SK-N-SH treated with all-trans-retinoic acid at 6 μM for 48 hours (cell line): ENCODE results near the gene GGA2.
A peak's percentile ranks its signal among the peaks of the same experiment; 100 is the strongest.

Source experiments
- ATAC-seq: fragments of 200-7000 bp; cut with Tn5 transposase; 3 replicates; pipeline ENCODE4 v1.9.1; 2020; ENCODE audit warnings: mild to moderate bottlenecking, moderate library complexity
- ARNTL ChIP-seq: fragments of 450-650 bp; formaldehyde crosslinking; IDR thresholded peaks from 2 replicates; pipeline ENCODE4 v1.5.0; 2020; ENCODE audit warnings: low read depth, mild to moderate bottlenecking, moderate library complexity, borderline replicate concordance
- BACH2 ChIP-seq: fragments of 250-450 bp; sonication (Bioruptor Pico); IDR thresholded peaks from 2 replicates; pipeline ENCODE4 v1.9.0; 2021; ENCODE audit warnings: mild to moderate bottlenecking, borderline replicate concordance
- CREB5 ChIP-seq: fragments of 250-450 bp; sonication (Bioruptor Pico); IDR thresholded peaks from 2 replicates; pipeline ENCODE4 v1.5.1; 2020; ENCODE audit warnings: low read depth, mild to moderate bottlenecking, moderate library complexity
- CSDC2 ChIP-seq: fragments of 250-450 bp; sonication (Bioruptor Pico); IDR thresholded peaks from 2 replicates; pipeline ENCODE4 v1.5.0; 2020; ENCODE audit warnings: mild to moderate bottlenecking, moderate library complexity
- CSRNP3 ChIP-seq: fragments of 250-450 bp; sonication (Bioruptor Pico); IDR thresholded peaks from 2 replicates; pipeline ENCODE4 v1.5.1; 2021; ENCODE audit warnings: mild to moderate bottlenecking, moderate library complexity
- ESRRG ChIP-seq: fragments of 250-450 bp; sonication (Bioruptor Pico); IDR thresholded peaks from 2 replicates; pipeline ENCODE4 v1.6.1; 2021; ENCODE audit warnings: mild to moderate bottlenecking
- GLIS3 ChIP-seq: fragments of 250-450 bp; sonication (Bioruptor Pico); IDR thresholded peaks from 2 replicates; pipeline ENCODE4 v1.5.0; 2020; ENCODE audit warnings: mild to moderate bottlenecking, moderate library complexity
- ISL1 ChIP-seq: fragments of 250-450 bp; sonication (Bioruptor Pico); IDR thresholded peaks from 2 replicates; pipeline ENCODE4 v2.1.2; 2022; ENCODE audit warnings: mild to moderate bottlenecking, moderate library complexity
- PATZ1 ChIP-seq: fragments of 250-450 bp; sonication (Bioruptor Pico); IDR thresholded peaks from 2 replicates; pipeline ENCODE4 v1.8.0; 2020; ENCODE audit warnings: mild to moderate bottlenecking, moderate library complexity, borderline replicate concordance
- POU6F1 ChIP-seq: fragments of 250-450 bp; sonication (Bioruptor Pico); IDR thresholded peaks from 2 replicates; pipeline ENCODE4 v1.8.0; 2021; ENCODE audit warnings: low read depth, mild to moderate bottlenecking, moderate library complexity, borderline replicate concordance
- PPARA ChIP-seq: fragments of 250-450 bp; sonication (Bioruptor Pico); IDR thresholded peaks from 2 replicates; pipeline ENCODE4 v1.5.0; 2020; ENCODE audit warnings: mild to moderate bottlenecking, borderline replicate concordance
- RARB ChIP-seq: fragments of 250-450 bp; sonication (Bioruptor Pico); IDR thresholded peaks from 2 replicates; pipeline ENCODE4 v1.8.0; 2021; ENCODE audit warnings: mild to moderate bottlenecking, moderate library complexity
- TCF4 ChIP-seq: fragments of 250-450 bp; sonication (Bioruptor Pico); IDR thresholded peaks from 2 replicates; pipeline ENCODE4 v1.8.0; 2021; ENCODE audit warnings: mild to moderate bottlenecking, moderate library complexity, borderline replicate concordance
- TOX ChIP-seq: fragments of 250-450 bp; sonication (Bioruptor Pico); IDR thresholded peaks from 2 replicates; pipeline ENCODE4 v1.8.0; 2021; ENCODE audit warnings: mild to moderate bottlenecking, moderate library complexity, borderline replicate concordance
- TSHZ2 ChIP-seq: fragments of 250-450 bp; sonication (Bioruptor Pico); IDR thresholded peaks from 2 replicates; pipeline ENCODE4 v1.5.0; 2020; ENCODE audit warnings: mild to moderate bottlenecking, moderate library complexity
- ZC3H10 ChIP-seq: fragments of 250-450 bp; sonication (Bioruptor Pico); IDR thresholded peaks from 2 replicates; pipeline ENCODE4 v1.5.1; 2021; ENCODE audit warnings: mild to moderate bottlenecking, moderate library complexity
- ZFP3 ChIP-seq: fragments of 250-450 bp; sonication (Bioruptor Pico); IDR thresholded peaks from 2 replicates; pipeline ENCODE4 v1.5.0; 2020; ENCODE audit warnings: mild to moderate bottlenecking, moderate library complexity
- ZNF565 ChIP-seq: fragments of 450-650 bp; formaldehyde crosslinking; conservative IDR thresholded peaks from 2 replicates; pipeline ENCODE4 v1.5.0; 2020; ENCODE audit warnings: low read depth, mild to moderate bottlenecking, moderate library complexity
- ZNF70 ChIP-seq: fragments of 450-650 bp; formaldehyde crosslinking; IDR thresholded peaks from 2 replicates; pipeline ENCODE4 v1.5.0; 2020; ENCODE audit warnings: mild to moderate bottlenecking, moderate library complexity
- ZNF8 ChIP-seq: fragments of 450-650 bp; formaldehyde crosslinking; IDR thresholded peaks from 2 replicates; pipeline ENCODE4 v1.5.0; 2020; ENCODE audit warnings: mild to moderate bottlenecking, moderate library complexity

Gene GGA2

GRCh38 chr16:23505180-23505665 is 5.1 kb downstream of the GGA2 start:
- no peak; the same call in 2 of the 3 replicates for ATAC-seq
- TF ChIP-seq POU6F1 (CRISPR knock-in tag) (no peak), PPARA (CRISPR knock-in tag) (no peak), ZNF8 (no peak), CREB5 (no peak), ARNTL (no peak), CSDC2 (no peak), ZFP3 (CRISPR knock-in tag) (no peak), ZC3H10 (no peak), TSHZ2 (no peak), RARB (CRISPR knock-in tag) (no peak), ZNF565 (CRISPR knock-in tag) (no peak), CSRNP3 (no peak), ESRRG (CRISPR knock-in tag) (no peak), GLIS3 (CRISPR knock-in tag) (no peak), TOX (no peak), TCF4 (CRISPR knock-in tag) (no peak), PATZ1 (CRISPR knock-in tag) (no peak), BACH2 (CRISPR knock-in tag) (no peak), ZNF70 (no peak)
- TF ChIP-seq, all 23 proteins: peak for 0

GRCh38 chr16:23504453-23505179 is 5.7 kb downstream of the GGA2 start:
- peak; percentile 61 for ATAC-seq
- TF ChIP-seq TSHZ2 (no peak), ISL1 (CRISPR knock-in tag) (no peak), CSRNP3 (no peak), CSDC2 (no peak), TOX (no peak), CREB5 (no peak), ZFP3 (CRISPR knock-in tag) (no peak), TCF4 (CRISPR knock-in tag) (no peak), ESRRG (CRISPR knock-in tag) (no peak), ZNF565 (CRISPR knock-in tag) (no peak), RARB (CRISPR knock-in tag) (no peak), PATZ1 (CRISPR knock-in tag) (no peak), ZNF8 (no peak)
